Heart left ventricle (tissue), 13 donors: ENCODE results near the gene TMEM182.

ENCODE experiments used
- POLR2A ChIP-seq, 2 donors: fragments of 450-650 bp; IDR thresholded peaks; one replicate each; pipeline ENCODE4 v1.6.1; 2017; ENCODE audit warnings: antibody characterized with exemption in 2 of 2, mild to moderate bottlenecking in 2 of 2, moderate library complexity in 2 of 2
- TF ChIP-seq, protein P1 (sequence below), 12 donors: fragments of 200-600 bp; sonication (generic) in 4 of 12; IDR thresholded peaks; one replicate each; pipeline versions ENCODE4 v1.5.0 to v1.8.0; 2018 to 2022; ENCODE audit warnings: antibody characterized with exemption in 12 of 12, mild to moderate bottlenecking in 5 of 12
- donor health status: ischemic (EF 13 %, LVEDD 7.1; RV severe dilation, severe dysfunction).
- donor health status: DM: no; HTN: yes; CAD: no.
- donor health status: DM: no; HTN: no; CAD: no.
- donor health status: ischemic (EF 25% LVEDD 6.9; RV normal size, moderate dysfunction).
- donor health status: ischemic (EF 25% LVEDD 5.7; RV mildly dilated, moderate dysfunction).
- donor health status: ischemic (EF 35%, LVEDD 5.7; RV mildly dilated, moderate dysfunction).
- donor health status: nonischemic (EF 11% LVEDD 7.7; RV severe dilation, severe dysfunction).
- donor health status: DM: yes; HTN: yes; CAD: no.
- donor health status: PGD.
- donor health status: ischemic (EF 29% LVEDD 5.4; RV normal size, mild dysfunction).
- donor health status: nonischemic (EF 23%, LVEDD 6.1; RV moderate dilation, normal function).

DNA sequence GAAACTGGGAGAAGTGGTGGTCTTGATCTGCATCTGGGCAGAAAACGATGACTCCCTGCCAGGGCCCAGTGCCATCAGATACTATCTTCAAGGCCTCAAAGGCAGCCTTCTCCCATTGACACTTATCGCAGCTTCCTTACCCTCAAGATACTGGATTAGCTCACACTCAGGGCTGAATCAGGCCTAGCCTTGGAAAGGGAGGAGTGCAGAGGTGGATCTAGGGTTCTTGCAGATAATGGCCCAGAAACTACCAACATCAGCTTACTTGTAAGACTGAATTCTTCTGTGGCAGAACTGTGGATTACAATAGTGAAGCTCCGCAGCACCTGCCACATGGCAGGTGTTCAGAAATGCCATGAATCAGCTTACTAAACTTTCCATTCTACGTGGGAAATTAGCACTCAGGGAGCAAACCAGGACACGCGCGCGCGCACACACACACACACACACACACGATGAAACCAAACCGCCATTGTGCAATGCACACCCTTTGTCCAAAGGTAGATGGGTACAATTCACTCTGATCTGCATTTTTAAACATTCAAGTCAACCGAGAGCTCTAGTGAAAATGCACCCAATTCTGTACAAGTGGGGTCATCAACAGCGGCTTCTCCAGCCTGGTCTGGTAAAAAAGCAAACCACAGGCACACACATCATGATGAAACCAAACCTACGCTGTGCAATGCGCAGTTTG is 26.3 kb upstream of the TMEM182 start:
- TF ChIP-seq, protein P1, sequence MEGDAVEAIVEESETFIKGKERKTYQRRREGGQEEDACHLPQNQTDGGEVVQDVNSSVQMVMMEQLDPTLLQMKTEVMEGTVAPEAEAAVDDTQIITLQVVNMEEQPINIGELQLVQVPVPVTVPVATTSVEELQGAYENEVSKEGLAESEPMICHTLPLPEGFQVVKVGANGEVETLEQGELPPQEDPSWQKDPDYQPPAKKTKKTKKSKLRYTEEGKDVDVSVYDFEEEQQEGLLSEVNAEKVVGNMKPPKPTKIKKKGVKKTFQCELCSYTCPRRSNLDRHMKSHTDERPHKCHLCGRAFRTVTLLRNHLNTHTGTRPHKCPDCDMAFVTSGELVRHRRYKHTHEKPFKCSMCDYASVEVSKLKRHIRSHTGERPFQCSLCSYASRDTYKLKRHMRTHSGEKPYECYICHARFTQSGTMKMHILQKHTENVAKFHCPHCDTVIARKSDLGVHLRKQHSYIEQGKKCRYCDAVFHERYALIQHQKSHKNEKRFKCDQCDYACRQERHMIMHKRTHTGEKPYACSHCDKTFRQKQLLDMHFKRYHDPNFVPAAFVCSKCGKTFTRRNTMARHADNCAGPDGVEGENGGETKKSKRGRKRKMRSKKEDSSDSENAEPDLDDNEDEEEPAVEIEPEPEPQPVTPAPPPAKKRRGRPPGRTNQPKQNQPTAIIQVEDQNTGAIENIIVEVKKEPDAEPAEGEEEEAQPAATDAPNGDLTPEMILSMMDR (IDR thresholded peaks at IDR 0.05), result no peak
- TF ChIP-seq POLR2A (IDR thresholded peaks at IDR 0.05), result no peak
